GM12891 (cell line): ENCODE measurements around the gene ARHGEF19.

Experiments
- PAX5 ChIP-seq: IDR thresholded peaks from 2 replicates; pipeline ENCODE4 v1.6.1; 2011; ENCODE audit warnings: low read length, moderate library complexity, mild to moderate bottlenecking; ENCODE audit not compliant: insufficient read depth, severe bottlenecking
- POLR2A ChIP-seq: IDR thresholded peaks from 2 replicates; pipeline ENCODE4 v1.6.1; 2011; ENCODE audit warnings: low read depth, low read length, control low read depth
- POLR2AphosphoS5 ChIP-seq: IDR thresholded peaks from 2 replicates; pipeline ENCODE4 v1.6.1; 2011; ENCODE audit warnings: low read depth, low read length, control low read depth
- TAF1 ChIP-seq: IDR thresholded peaks from 2 replicates; pipeline ENCODE4 v1.6.1; 2011; ENCODE audit warnings: low read depth, low read length, control low read depth

- TF ChIP-seq POLR2A, result no peak
- TF ChIP-seq TAF1, result no peak
- no peak for TF ChIP-seq POLR2AphosphoS5
- no peak for TF ChIP-seq PAX5
These were observed 47.4 kb downstream of the ARHGEF19 start for GRCh38 chr1:16165073-16165364.
